ENCODE results near the gene GLI1.

- TF ChIP-seq GATA3 (IDR thresholded peaks at IDR 0.05; ENCODE audit: low read depth, low read length) (no peak), GATA2 (IDR thresholded peaks at IDR 0.05; ENCODE audit: low read depth, low read length) (no peak)
These were observed 58.8 kb downstream of the GLI1 start for GRCh38 chr12:57518176-57518919.
